Cardiac muscle cell (in vitro differentiated cells and primary cell): ENCODE data around the gene SERINC5. TPM values are rescaled to one million over a fixed set of nuclear protein-coding genes. Genes with fewer than 3 reads are reported as not detected.

Experiments
- DNase-seq, 2 donors: peaks; one replicate each; pipeline versions ENCODE4 v3.0.0 to v3.0.0-alpha.2; 2010 to 2017; ENCODE audit warnings: low read depth in 1 of 2, low spot score in 1 of 2
- H3K27ac ChIP-seq: fragments of 200-600 bp; sonication (generic); 2 replicates; pipeline ENCODE4 v1.5.1; 2016
- H3K27me3 ChIP-seq: fragments of 200-600 bp; sonication (generic); 2 replicates; pipeline ENCODE4 v1.6.0; 2016; ENCODE audit warnings: control low read depth
- H3K36me3 ChIP-seq: fragments of 200-600 bp; sonication (generic); 2 replicates; pipeline ENCODE4 v1.5.1; 2016; ENCODE audit warnings: control low read depth
- H3K4me1 ChIP-seq: fragments of 200-600 bp; sonication (generic); 2 replicates; pipeline ENCODE4 v1.8.1; 2017; ENCODE audit warnings: low read depth, mild to moderate bottlenecking, mixed run types
- H3K4me3 ChIP-seq: fragments of 200-600 bp; sonication (generic); 2 replicates; pipeline ENCODE4 v1.5.1; 2016; ENCODE audit warnings: mild to moderate bottlenecking
- H3K9me3 ChIP-seq: fragments of 200-600 bp; sonication (generic); 2 replicates; pipeline ENCODE4 v1.5.1; 2017; ENCODE audit warnings: low read depth, mild to moderate bottlenecking, control low read depth
- CTCF ChIP-seq: IDR thresholded peaks from 2 replicates; pipeline ENCODE4 v1.5.1; 2012; ENCODE audit warnings: low read depth, mild to moderate bottlenecking, low read length
- polyA plus RNA-seq: library from polyadenylated mRNA; unstranded; fragments of >200 nt; fragmentation: Nextera tagmentation; extraction: Ambion mirVana; gene quantifications from 2 replicates; pipeline ENCODE4 v1.2.1, GENCODE V29; 2016
- total RNA-seq: library from RNA; depleted of rRNA; stranded (reverse); fragments of >200 nt; gene quantifications from 2 replicates; pipeline ENCODE4 v1.2.3, GENCODE V29; 2016

SERINC5 gene
- total and polyA plus RNA-seq, 2 experiments from 2014 or later: 10.8 to 33.6 TPM

DNA sequence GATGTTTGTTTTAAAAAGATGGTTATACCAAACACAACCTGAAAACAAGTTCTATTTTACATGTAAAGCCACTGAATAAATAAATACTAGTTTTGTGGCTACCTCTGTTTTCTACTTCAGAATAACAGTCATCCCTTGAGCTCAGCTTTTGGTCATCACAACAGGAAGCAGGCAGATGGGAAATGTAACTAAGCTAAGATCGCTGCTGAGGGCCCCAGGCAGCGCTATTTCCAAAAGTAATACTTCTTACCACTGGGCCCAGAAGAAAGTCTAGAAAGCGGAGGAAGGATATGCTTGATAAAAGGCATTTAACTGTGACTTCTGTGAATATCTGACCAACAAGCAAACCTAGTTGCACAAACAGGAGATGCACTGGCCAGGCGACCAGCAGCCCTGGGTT is 61.4 kb downstream of the SERINC5 start:
- H3K27ac ChIP-seq: peak overlapping the region; percentile 84
- H3K4me1 ChIP-seq: peaks cover 62% of the 10 kb centered on the region
- no peak overlapping the region for H3K4me3 ChIP-seq
- DNase-seq: no peak
- H3K9me3 ChIP-seq: no peaks in the 10 kb centered on the region
- no peaks in the 10 kb centered on the region for H3K27me3 ChIP-seq
- H3K36me3 ChIP-seq: no peaks in the 10 kb centered on the region
- TF ChIP-seq CTCF: no peak

GRCh38 chr5:80193401-80193800 is 62.4 kb downstream of the SERINC5 start:
- Histone ChIP-seq H3K27me3 (no peaks in the 10 kb centered on the region), H3K4me3 (no peak overlapping the region), H3K27ac (peak overlapping the region; percentile 84), H3K36me3 (no peaks in the 10 kb centered on the region), H3K4me1 (peaks cover 73% of the 10 kb centered on the region), H3K9me3 (no peaks in the 10 kb centered on the region)
- no peak for DNase-seq
- no peak for TF ChIP-seq CTCF

GRCh38 chr5:80192507-80193241 is 63.2 kb downstream of the SERINC5 start:
- peaks cover 76% of the 10 kb centered on the region for H3K4me1 ChIP-seq
- DNase-seq: peak; percentile 35 to 68
- H3K36me3 ChIP-seq: no peaks in the 10 kb centered on the region
- H3K27me3 ChIP-seq: no peaks in the 10 kb centered on the region
- H3K4me3 ChIP-seq: no peak overlapping the region
- H3K9me3 ChIP-seq: no peaks in the 10 kb centered on the region
- TF ChIP-seq CTCF: no peak
- H3K27ac ChIP-seq: peak overlapping the region; percentile 84

- peak in 1 of 2 donors; percentile 73 for DNase-seq
- peaks cover 79% of the 10 kb centered on the region for H3K4me1 ChIP-seq
- H3K27ac ChIP-seq: peak overlapping the region; percentile 84
- TF ChIP-seq CTCF: no peak
- H3K36me3 ChIP-seq: no peaks in the 10 kb centered on the region
- H3K27me3 ChIP-seq: no peaks in the 10 kb centered on the region
- H3K9me3 ChIP-seq: no peaks in the 10 kb centered on the region
- H3K4me3 ChIP-seq: no peak overlapping the region
Observed at GRCh38 chr5:80191991-80192398, 63.9 kb downstream of the SERINC5 start.

DNA sequence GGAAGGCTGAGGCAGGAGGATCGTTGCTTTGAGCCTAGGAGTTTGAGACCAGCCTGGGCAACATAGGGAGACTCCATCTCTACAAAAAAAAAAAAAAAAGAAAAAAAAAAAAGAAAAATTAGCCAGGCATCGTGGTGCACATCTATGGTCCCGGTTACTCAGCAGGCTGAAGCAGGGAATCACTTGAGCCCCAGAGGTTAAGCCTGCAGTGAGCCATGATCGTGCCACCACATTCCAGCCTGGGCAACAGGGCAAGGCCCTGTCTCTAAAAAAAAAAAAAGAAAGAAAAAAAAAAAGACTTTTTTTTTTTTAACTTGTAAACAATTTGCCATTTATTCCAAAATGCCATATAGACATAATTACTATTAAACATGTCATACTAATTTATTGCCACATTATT is 64.5 kb downstream of the SERINC5 start:
- peak overlapping the region; percentile 84 for H3K27ac ChIP-seq
- H3K4me1 ChIP-seq: peaks cover 79% of the 10 kb centered on the region

More for the DNA sequence above, 64.5 kb downstream of the SERINC5 start:
- no peak for TF ChIP-seq CTCF
- H3K36me3 ChIP-seq: no peaks in the 10 kb centered on the region
- no peak for DNase-seq
- H3K9me3 ChIP-seq: no peaks in the 10 kb centered on the region
- H3K4me3 ChIP-seq: no peak overlapping the region
- no peaks in the 10 kb centered on the region for H3K27me3 ChIP-seq
